ENCODE data around the gene SGPP1.

- no peak for TF ChIP-seq EZH2 (IDR thresholded peaks at IDR 0.05; ENCODE audit: borderline replicate concordance, insufficient read depth, low read depth, low read length, poor library complexity, severe bottlenecking)
- TF ChIP-seq CTCF (IDR thresholded peaks at IDR 0.05): no peak
Measured at GRCh38 chr14:63752449-63753169, 24.7 kb upstream of the SGPP1 start.

Measured in B cell (primary cell).